DOHH2 (cell line): ENCODE data around the gene C1S.

Experiments used
- EZH2phosphoT487 ChIP-seq: fragments of 200-600 bp; sonication (generic); IDR thresholded peaks from 2 replicates; pipeline ENCODE4 v1.6.1; 2017; ENCODE audit warnings: borderline replicate concordance, mild to moderate bottlenecking, antibody characterized with exemption, low read length, moderate library complexity, mixed read lengths
- TF ChIP-seq, protein P1 (sequence below): fragments of 200-600 bp; sonication (generic); IDR thresholded peaks from one replicate; pipeline ENCODE4 v1.5.1; 2014; ENCODE audit warnings: antibody characterized with exemption, mild to moderate bottlenecking, low read depth, low read length; ENCODE audit not compliant: poor library complexity, severe bottlenecking

DNA sequence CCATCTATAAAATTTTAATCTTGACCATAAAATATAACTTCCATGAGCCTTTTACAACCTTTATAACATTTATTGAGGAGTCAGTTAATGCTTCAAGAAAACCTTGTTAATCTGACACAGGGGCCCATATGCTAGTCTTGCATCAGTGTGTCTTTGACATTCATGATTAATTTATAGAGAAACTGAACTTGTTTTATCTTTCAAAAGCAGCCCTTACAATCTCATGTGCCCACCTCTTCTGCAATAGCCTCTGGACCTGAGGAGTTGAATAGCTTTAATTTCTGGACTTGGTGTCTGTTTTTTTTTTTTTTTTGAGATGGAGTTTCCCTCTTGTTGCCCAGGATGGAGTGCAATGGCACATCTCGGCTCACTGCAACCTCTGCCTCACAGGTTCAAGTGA lies 33.7 kb upstream of the C1S start:
- TF ChIP-seq, protein P1, sequence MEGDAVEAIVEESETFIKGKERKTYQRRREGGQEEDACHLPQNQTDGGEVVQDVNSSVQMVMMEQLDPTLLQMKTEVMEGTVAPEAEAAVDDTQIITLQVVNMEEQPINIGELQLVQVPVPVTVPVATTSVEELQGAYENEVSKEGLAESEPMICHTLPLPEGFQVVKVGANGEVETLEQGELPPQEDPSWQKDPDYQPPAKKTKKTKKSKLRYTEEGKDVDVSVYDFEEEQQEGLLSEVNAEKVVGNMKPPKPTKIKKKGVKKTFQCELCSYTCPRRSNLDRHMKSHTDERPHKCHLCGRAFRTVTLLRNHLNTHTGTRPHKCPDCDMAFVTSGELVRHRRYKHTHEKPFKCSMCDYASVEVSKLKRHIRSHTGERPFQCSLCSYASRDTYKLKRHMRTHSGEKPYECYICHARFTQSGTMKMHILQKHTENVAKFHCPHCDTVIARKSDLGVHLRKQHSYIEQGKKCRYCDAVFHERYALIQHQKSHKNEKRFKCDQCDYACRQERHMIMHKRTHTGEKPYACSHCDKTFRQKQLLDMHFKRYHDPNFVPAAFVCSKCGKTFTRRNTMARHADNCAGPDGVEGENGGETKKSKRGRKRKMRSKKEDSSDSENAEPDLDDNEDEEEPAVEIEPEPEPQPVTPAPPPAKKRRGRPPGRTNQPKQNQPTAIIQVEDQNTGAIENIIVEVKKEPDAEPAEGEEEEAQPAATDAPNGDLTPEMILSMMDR, result no peak
- no peak for TF ChIP-seq EZH2phosphoT487
